ENCODE results near the gene TMEM221. TPM values are rescaled to one million over a fixed set of nuclear protein-coding genes. Genes with fewer than 3 reads are reported as not detected.

TMEM221 gene
- total and polyA plus RNA-seq, 9 of the 15 experiments (the other 6 are each of a cell fraction or from before 2014, with no cell fraction given): 0.06 to 0.35 TPM; not detected in 7

DNA sequence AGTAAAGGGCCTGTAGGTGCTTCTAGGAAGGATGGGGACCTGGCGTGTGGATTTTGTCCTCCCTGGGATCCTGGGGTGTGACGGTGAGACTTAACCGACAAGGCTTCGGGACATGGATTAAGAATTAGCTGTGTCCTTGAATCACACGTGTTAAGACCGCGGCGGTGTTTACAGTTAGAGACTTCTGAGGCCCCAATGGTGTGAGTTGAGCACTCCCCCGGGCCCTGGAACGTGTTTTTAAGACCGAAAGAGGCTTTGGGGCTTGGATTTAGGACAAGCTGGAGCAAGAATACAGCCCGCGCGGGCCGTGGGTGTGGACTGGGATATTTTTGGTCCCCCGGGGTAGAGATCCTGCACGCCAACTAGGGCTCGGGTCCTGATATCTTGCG is 20.6 kb upstream of the TMEM221 start (continued):
- TF ChIP-seq ZNF274 (IDR thresholded peaks at IDR 0.05; ENCODE audit: borderline replicate concordance, low read depth, low read length): no peak
- TF ChIP-seq SNIP1 (IDR thresholded peaks at IDR 0.05; ENCODE audit: low read depth): no peak
- TF ChIP-seq, protein P1, sequence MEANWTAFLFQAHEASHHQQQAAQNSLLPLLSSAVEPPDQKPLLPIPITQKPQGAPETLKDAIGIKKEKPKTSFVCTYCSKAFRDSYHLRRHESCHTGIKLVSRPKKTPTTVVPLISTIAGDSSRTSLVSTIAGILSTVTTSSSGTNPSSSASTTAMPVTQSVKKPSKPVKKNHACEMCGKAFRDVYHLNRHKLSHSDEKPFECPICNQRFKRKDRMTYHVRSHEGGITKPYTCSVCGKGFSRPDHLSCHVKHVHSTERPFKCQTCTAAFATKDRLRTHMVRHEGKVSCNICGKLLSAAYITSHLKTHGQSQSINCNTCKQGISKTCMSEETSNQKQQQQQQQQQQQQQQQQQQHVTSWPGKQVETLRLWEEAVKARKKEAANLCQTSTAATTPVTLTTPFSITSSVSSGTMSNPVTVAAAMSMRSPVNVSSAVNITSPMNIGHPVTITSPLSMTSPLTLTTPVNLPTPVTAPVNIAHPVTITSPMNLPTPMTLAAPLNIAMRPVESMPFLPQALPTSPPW (CRISPR knock-in tag; IDR thresholded peaks at IDR 0.05): no peak
- TF ChIP-seq HNRNPLL (IDR thresholded peaks at IDR 0.05; ENCODE audit: low read depth, low read length, poor library complexity, severe bottlenecking): no peak
- TF ChIP-seq MEF2A (IDR thresholded peaks at IDR 0.05; ENCODE audit: control insufficient read depth, low read depth, low read length): no peak
- no peak for TF ChIP-seq RNF219 (CRISPR knock-in tag; IDR thresholded peaks at IDR 0.05)
- no peak for TF ChIP-seq IRF9 (tag; IDR thresholded peaks at IDR 0.05)
- TF ChIP-seq, protein P2, sequence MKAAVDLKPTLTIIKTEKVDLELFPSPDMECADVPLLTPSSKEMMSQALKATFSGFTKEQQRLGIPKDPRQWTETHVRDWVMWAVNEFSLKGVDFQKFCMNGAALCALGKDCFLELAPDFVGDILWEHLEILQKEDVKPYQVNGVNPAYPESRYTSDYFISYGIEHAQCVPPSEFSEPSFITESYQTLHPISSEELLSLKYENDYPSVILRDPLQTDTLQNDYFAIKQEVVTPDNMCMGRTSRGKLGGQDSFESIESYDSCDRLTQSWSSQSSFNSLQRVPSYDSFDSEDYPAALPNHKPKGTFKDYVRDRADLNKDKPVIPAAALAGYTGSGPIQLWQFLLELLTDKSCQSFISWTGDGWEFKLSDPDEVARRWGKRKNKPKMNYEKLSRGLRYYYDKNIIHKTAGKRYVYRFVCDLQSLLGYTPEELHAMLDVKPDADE (conservative IDR thresholded peaks at IDR 0.05; ENCODE audit: control insufficient read depth, low read depth, low read length): 0 out of 2 replicates have a peak, but pooled peaks have one; percentile 32
- peak; percentile 96 to 98 for TF ChIP-seq FOXK2 (conservative IDR thresholded peaks at IDR 0.05 in 1 of 2, IDR thresholded peaks at IDR 0.05 in 1 of 2; ENCODE audit: low read depth in 2 of 2)
- TF ChIP-seq ZNF512 (tag; IDR thresholded peaks at IDR 0.05): no peak
- TF ChIP-seq SMAD1 (IDR thresholded peaks at IDR 0.05; ENCODE audit: low read depth, low read length, partially characterized antibody): no peak
- 0 out of 4 replicates have a peak, but pooled peaks of 1 of the 2 experiments have one; percentile 5 for TF ChIP-seq SIX5 (IDR thresholded peaks at IDR 0.05; ENCODE audit: borderline replicate concordance in 1 of 2, insufficient read depth in 1 of 2, low read depth in 1 of 2, low read length in 2 of 2)
- TF ChIP-seq NFIC (IDR thresholded peaks at IDR 0.05): no peak; the same call in 1 of the 2 replicates
- no peak for TF ChIP-seq U2AF2 (optimal IDR thresholded peaks at IDR 0.05; ENCODE audit: low read depth, low read length)
- no peak for TF ChIP-seq TBP (optimal IDR thresholded peaks at IDR 0.05; ENCODE audit: low read depth, low read length)
- no peak for TF ChIP-seq MCM3 (IDR thresholded peaks at IDR 0.05)
- no peak for TF ChIP-seq ID3 (CRISPR knock-in tag; IDR thresholded peaks at IDR 0.05)
- TF ChIP-seq ID3 (tag; IDR thresholded peaks at IDR 0.05): no peak
- no peak for TF ChIP-seq PCBP2 (IDR thresholded peaks at IDR 0.05; ENCODE audit: low read depth, low read length, poor library complexity, severe bottlenecking)

Measured in K562 (cell line).